Measurements from ENCODE around the gene RBM43.
"Not testable (repeated sequence)": the region's sequence is repeated elsewhere in the genome, so short reads cannot be mapped to it uniquely, and the experiment has no call there.

RBM43 gene

DNA sequence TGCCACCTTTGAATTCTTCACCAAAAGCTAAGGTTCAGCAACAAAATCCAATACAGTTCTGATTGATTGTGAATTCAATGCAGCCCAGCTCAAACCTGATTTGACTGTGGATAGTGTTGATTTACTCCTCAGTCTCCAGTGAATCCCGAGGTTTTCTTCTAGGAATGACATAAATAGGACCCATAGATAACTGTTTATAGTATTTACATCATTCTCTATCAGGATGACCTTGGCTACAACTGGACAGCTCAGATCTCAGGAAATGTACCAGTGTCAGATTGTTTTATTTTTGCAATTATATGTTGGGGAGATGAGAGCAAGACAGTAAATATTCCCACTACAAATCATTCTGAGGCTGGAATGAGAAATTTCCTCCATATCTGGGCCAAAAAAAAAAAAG, 21.2 kb downstream of the RBM43 start:
- no peak overlapping the region for H3K4me3 ChIP-seq (ENCODE audit: low read depth, low read length)
- TF ChIP-seq, protein P1, sequence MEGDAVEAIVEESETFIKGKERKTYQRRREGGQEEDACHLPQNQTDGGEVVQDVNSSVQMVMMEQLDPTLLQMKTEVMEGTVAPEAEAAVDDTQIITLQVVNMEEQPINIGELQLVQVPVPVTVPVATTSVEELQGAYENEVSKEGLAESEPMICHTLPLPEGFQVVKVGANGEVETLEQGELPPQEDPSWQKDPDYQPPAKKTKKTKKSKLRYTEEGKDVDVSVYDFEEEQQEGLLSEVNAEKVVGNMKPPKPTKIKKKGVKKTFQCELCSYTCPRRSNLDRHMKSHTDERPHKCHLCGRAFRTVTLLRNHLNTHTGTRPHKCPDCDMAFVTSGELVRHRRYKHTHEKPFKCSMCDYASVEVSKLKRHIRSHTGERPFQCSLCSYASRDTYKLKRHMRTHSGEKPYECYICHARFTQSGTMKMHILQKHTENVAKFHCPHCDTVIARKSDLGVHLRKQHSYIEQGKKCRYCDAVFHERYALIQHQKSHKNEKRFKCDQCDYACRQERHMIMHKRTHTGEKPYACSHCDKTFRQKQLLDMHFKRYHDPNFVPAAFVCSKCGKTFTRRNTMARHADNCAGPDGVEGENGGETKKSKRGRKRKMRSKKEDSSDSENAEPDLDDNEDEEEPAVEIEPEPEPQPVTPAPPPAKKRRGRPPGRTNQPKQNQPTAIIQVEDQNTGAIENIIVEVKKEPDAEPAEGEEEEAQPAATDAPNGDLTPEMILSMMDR (IDR thresholded peaks at IDR 0.05; ENCODE audit: low read depth, low read length) = no peak

DNA sequence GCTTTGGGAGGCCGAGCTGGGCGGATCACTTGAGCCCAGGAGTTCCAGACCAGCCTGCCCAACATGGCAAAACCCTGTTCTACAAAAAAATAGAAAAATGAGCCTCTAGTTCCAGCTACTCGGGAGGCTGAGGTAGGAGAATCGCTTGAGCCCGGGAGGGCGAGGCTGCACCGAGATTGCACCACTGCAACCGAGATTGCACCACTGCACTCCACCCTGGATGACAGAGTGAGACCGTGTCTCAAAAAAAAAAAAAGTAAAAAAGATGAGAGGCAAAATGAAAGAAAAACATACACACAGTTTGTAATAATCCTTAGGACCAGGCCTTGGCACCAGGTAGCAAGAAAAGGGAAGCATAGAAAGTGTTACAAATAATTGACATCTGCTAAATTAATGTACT, 22.0 kb downstream of the RBM43 start:
- H3K4me3 ChIP-seq (ENCODE audit: low read depth, low read length) = no peak overlapping the region
- TF ChIP-seq, protein P1 (IDR thresholded peaks at IDR 0.05; ENCODE audit: low read depth, low read length) = no peak

DNA sequence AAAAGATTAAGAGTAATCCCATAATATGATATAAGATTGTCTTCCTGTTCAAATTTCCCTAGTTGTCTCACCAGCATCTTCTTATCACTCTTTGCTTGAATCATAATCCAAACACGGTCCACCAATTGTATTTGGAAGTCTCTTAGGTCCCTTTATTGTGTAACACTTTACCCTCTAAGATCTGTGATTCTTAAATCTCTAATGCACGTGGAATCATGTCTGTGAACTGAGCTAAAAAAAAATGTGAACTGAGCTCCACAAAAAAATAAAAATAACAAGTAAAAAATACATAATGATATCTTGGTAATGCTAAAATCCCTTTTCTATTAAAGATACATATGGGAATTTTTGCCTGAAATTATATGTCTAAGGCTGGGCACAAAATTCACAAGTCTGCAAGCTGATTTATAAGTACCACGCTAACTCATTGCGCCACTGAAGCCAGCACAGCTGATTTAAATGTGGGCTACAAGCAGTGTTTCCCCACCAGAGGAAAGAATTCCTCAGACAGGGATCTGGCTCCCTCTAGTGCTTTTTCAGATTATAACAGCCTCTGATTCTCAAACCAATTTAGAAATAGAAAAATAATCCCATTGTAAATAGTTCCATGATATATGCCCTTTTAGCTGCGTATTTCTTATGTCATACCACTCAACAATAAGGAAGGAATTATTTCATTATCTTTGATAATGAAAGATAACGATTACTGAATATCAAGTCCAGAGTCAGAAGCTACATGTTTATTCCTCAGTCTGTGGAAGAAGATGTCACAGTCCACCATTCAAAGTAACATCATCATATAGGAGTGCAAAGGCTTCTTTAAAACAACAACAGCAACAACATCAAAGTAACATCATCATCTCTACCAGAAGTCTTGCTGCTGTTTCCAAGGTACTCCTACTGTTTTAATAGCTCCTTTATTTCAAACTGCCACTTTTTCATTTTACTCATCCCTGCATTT, 22.9 kb downstream of the RBM43 start:
- H3K4me3 ChIP-seq (ENCODE audit: low read depth, low read length) = no peak overlapping the region
- TF ChIP-seq, protein P1 (IDR thresholded peaks at IDR 0.05; ENCODE audit: low read depth, low read length) = peak; percentile 66

DNA sequence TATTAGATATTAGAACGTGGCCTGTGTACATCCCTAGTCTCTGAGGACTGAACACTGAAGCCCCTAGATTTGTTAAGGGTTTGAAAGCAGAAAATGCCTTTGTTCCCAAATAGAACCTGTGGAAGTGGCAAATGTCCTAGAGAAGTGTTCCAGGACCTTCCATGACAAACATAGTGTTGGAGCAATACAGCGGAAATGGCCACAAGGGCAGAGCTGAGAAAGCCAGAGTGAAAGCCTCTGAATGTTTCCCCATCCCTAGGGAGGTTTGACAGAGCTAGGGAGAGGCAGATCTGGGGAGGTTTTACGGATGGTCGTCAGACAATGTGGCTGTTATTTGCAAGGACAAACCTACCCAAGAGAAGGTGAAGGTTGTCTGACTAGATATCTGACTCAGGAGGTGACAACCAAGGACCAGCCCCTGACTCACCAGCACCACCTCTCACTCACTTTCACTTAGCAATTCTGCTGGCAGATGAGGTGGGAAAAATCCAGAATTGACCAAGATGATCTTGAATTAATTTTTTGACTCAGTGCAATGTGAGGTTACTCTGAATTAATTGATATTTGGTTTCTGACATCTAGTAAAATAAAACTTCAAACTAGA, 24.1 kb downstream of the RBM43 start:
- TF ChIP-seq, protein P1 (IDR thresholded peaks at IDR 0.05; ENCODE audit: low read depth, low read length) = no peak
- H3K4me3 ChIP-seq (ENCODE audit: low read depth, low read length) = no peak overlapping the region

DNA sequence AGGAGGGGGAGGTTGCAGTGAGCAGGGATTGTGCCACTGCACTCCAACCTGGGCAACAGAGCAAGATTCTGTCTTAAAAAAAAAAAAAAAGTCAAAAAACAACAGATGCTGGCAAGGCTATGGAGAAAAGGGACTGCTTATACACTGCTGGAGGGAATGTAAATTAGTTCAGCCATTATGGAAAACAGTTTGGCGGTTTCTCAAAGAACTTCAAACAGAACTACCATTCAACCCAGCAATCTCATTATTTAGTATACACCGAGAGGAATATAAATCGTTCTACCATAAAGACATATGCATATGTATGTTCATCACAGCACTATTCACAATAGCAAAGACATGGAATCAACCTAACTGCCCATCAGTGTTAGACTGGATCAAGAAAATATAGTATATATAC, 27.9 kb downstream of the RBM43 start:
- H3K4me3 ChIP-seq (ENCODE audit: low read depth, low read length) = not testable (repeated sequence)

DNA sequence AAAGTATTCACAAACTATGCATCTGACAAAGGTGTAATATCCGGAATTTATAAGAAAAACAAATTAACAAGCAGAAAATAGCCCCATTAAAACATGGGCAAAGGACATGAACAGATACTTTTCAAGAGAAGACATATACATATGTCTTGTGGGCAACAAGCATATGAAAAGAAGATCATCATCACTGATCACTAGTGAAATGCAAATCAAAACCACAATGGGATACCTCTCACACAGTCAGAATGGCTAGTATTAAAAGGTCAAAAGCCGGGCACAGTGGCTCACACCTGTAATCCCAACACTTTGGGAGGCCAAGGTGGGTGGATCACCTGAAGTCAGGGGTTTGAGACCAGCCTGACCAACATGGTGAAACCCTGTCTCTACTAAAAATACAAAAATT, 28.4 kb downstream of the RBM43 start:
- H3K4me3 ChIP-seq (ENCODE audit: low read depth, low read length) = not testable (repeated sequence)

DNA sequence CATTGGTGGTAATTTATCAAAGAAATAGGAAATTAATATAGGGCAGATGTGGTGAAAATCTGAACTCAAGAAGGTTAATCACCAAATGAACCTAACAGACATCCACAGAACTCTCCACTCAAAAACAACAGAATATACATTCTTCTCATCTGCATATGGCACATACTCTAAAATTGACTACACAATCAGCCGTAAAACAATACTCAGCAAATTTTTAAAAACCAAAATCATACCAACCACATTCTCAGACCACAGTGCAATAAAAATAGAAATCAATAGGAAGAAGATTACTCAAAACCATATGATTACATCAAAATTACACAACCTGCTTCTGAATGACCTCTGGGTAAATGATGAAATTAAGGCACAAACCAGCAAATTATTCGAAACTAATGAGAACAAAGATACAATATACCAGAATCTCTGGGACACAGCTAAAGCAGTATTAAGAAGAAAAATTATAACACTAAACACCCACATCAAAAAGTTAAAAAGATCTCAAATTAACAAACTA, 31.0 kb downstream of the RBM43 start:
- TF ChIP-seq, protein P1 (IDR thresholded peaks at IDR 0.05; ENCODE audit: low read depth, low read length) = no peak
- H3K4me3 ChIP-seq (ENCODE audit: low read depth, low read length) = no peak overlapping the region

DNA sequence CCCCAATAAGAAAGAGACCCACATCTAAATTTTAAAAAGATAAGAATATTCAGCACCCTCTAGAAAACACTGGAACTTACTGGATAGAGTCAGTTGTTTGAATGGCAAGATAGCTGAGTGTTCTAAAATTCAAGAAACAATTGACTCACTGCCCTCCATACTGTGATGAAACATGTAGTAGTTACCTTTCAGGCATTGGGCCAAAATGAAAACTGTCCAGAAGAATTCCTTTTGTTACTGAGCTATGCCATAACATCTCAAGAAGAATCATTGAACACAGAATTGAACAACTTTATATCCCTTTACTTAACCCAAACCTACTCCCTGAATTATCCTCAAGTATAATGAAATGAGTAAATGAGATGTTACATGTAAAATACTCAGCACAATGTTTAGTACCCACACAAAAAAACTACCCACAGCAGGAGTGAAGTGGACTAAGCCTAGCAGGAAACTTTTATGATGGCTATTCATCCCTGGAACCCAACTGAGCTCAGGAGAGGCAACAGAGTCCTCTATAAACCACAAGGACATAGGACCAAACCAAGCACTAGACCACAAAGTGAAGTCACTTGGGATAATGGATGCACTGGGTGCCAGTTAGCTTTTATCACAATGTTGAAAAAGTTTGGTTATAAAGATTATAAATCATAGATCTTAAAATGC, 32.7 kb downstream of the RBM43 start:
- H3K4me3 ChIP-seq (ENCODE audit: low read depth, low read length) = no peak overlapping the region
- TF ChIP-seq, protein P1 (IDR thresholded peaks at IDR 0.05; ENCODE audit: low read depth, low read length) = no peak

Measured in WI38 (cell line).